ENCODE results near the gene PIGC. TPM values are rescaled to one million over a fixed set of nuclear protein-coding genes. Genes with fewer than 3 reads are reported as not detected.

The PIGC gene
- total RNA-seq, 4 donors from 2014 or later, result 23.3 to 26.3 (median 25.8) TPM

- Histone ChIP-seq H3K27ac (no peak overlapping the region), H3K36me3 (no peaks in the 10 kb centered on the region), H3K4me1 (peaks cover 0 to 10% (median 0%) of the 10 kb centered on the region in 3 donors), H3K4me3 (no peak overlapping the region), H3K9me3 (no peaks in the 10 kb centered on the region), H3K27me3 (no peaks in the 10 kb centered on the region)
- no peak for ATAC-seq
- WGBS, 2 donors (ENCODE audit: low coverage in 1 of 2), result 82% methylated on average over 3 of the region's 3 CpGs; no CpG with 5 or more reads in 1 of the 2 donors
- no peak for TF ChIP-seq POLR2A (IDR thresholded peaks at IDR 0.05)
- TF ChIP-seq EP300 (IDR thresholded peaks at IDR 0.05), result no peak
- TF ChIP-seq, protein P1, sequence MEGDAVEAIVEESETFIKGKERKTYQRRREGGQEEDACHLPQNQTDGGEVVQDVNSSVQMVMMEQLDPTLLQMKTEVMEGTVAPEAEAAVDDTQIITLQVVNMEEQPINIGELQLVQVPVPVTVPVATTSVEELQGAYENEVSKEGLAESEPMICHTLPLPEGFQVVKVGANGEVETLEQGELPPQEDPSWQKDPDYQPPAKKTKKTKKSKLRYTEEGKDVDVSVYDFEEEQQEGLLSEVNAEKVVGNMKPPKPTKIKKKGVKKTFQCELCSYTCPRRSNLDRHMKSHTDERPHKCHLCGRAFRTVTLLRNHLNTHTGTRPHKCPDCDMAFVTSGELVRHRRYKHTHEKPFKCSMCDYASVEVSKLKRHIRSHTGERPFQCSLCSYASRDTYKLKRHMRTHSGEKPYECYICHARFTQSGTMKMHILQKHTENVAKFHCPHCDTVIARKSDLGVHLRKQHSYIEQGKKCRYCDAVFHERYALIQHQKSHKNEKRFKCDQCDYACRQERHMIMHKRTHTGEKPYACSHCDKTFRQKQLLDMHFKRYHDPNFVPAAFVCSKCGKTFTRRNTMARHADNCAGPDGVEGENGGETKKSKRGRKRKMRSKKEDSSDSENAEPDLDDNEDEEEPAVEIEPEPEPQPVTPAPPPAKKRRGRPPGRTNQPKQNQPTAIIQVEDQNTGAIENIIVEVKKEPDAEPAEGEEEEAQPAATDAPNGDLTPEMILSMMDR (IDR thresholded peaks at IDR 0.05), result no peak
- TF ChIP-seq POLR2AphosphoS5 (IDR thresholded peaks at IDR 0.05), result no peak
Measured at GRCh38 chr1:172469717-172470116, 25.8 kb upstream of the PIGC start.

DNA sequence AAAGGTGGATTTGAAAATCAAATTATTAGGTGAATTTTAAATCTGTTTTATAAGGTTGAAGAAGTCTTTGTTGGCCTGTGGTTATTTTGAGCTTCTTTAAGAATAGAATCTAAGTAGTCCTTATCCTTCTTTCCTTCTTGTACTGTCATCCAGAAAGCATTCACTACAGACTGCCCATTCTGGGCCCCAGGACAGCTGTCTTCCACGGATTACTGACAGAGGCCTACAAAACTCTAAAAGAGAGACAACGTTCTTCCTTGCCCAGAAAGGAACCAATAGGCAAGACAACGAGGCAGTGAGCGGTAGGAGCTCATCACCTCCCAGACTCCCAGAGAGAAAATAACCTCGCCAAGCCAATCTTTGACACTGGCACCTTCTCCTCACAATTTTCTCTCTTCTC is 24.4 kb upstream of the PIGC start:
- Histone ChIP-seq H3K36me3 (no peaks in the 10 kb centered on the region), H3K9me3 (no peaks in the 10 kb centered on the region), H3K4me1 (peaks cover 0 to under 1% (median 0%) of the 10 kb centered on the region in 3 donors), H3K4me3 (no peak overlapping the region), H3K27ac (no peak overlapping the region), H3K27me3 (no peaks in the 10 kb centered on the region)
- no peak for ATAC-seq
- no peak for TF ChIP-seq POLR2AphosphoS5 (IDR thresholded peaks at IDR 0.05)
- TF ChIP-seq EP300 (IDR thresholded peaks at IDR 0.05), result no peak
- no peak for TF ChIP-seq POLR2A (IDR thresholded peaks at IDR 0.05)
- TF ChIP-seq, protein P1 (IDR thresholded peaks at IDR 0.05), result no peak
- 86 to 90% methylated on average over 3 to 5 of the region's 5 CpGs for WGBS, 2 donors (ENCODE audit: low coverage in 1 of 2)

GRCh38 chr1:172467446-172467845 is 23.6 kb upstream of the PIGC start:
- 48 to 80% methylated on average over 3 of the region's 3 CpGs for WGBS, 2 donors (ENCODE audit: low coverage in 1 of 2)
- Histone ChIP-seq H3K27ac (no peak overlapping the region), H3K4me1 (no peaks in the 10 kb centered on the region), H3K4me3 (no peak overlapping the region), H3K9me3 (no peaks in the 10 kb centered on the region), H3K27me3 (no peaks in the 10 kb centered on the region), H3K36me3 (no peaks in the 10 kb centered on the region)
- no peak for TF ChIP-seq EP300 (IDR thresholded peaks at IDR 0.05)
- no peak for TF ChIP-seq POLR2A (IDR thresholded peaks at IDR 0.05)
- TF ChIP-seq, protein P1 (IDR thresholded peaks at IDR 0.05), result no peak
- no peak for TF ChIP-seq POLR2AphosphoS5 (IDR thresholded peaks at IDR 0.05)
- no peak for ATAC-seq

DNA sequence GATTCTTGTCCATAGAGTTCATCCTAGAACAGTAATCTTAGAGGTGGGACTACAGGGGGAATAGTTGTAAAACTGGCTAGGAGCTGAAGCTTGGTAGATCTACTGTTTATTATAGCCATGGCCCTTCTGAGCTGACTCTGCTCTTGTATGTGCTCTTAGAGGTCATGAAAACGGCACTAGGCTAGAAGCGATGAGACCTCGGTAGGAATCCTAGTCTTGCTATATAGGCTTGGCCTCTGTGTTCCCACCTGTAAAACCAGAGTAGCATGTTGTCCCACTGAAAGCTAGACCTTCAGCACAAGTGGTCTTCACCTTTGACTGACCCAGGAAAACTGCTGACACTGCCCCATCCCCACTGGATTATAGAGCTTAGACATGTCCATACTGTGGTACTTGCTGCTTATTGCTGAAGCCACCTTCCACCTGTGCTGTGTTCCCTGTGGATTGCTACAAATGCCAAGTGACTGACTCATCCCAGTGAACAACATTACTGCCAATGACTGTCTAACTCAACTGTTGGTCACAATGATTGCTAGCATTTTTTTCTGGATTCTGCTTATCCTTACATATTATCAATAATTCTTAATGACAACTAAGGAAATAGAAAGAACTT is 23.0 kb upstream of the PIGC start:
- Histone ChIP-seq H3K4me1 (no peaks in the 10 kb centered on the region), H3K9me3 (no peaks in the 10 kb centered on the region), H3K4me3 (no peak overlapping the region), H3K36me3 (no peaks in the 10 kb centered on the region), H3K27ac (no peak overlapping the region), H3K27me3 (no peaks in the 10 kb centered on the region)
- WGBS, 2 donors (ENCODE audit: low coverage in 1 of 2), result 94 to 100% methylated on average over 3 of the region's 3 CpGs
- no peak for ATAC-seq
- no peak for TF ChIP-seq POLR2A (IDR thresholded peaks at IDR 0.05)
- TF ChIP-seq, protein P1 (IDR thresholded peaks at IDR 0.05), result no peak
- TF ChIP-seq EP300 (IDR thresholded peaks at IDR 0.05), result no peak
- no peak for TF ChIP-seq POLR2AphosphoS5 (IDR thresholded peaks at IDR 0.05)

DNA sequence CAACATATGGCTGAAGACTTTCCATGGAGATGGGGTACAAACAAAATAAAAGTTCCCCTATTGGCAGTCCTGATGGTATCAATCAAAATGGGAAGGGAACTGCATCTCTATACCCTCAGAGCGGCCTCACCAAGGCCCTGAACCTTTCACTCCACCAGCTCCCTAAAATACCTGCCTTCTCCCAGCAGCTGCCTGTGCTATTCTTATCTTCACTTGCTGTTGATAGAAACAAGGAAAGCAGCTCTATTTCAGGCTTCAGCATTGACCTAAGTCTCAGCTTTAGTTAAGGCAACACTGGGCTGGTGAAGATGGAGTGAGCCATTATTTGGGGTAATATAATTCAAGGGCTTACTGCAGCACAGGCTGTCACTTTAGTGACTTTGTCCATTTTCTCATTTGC is 21.7 kb upstream of the PIGC start:
- WGBS, 2 donors (ENCODE audit: low coverage in 1 of 2), result 86 to 87% methylated on average over 1 of the region's 1 CpG
- Histone ChIP-seq H3K36me3 (no peaks in the 10 kb centered on the region), H3K4me1 (no peaks in the 10 kb centered on the region), H3K9me3 (no peaks in the 10 kb centered on the region), H3K4me3 (no peak overlapping the region), H3K27me3 (no peaks in the 10 kb centered on the region), H3K27ac (no peak overlapping the region)
- TF ChIP-seq, protein P1 (IDR thresholded peaks at IDR 0.05), result no peak
- TF ChIP-seq EP300 (IDR thresholded peaks at IDR 0.05), result no peak
- TF ChIP-seq POLR2A (IDR thresholded peaks at IDR 0.05), result no peak
- TF ChIP-seq POLR2AphosphoS5 (IDR thresholded peaks at IDR 0.05), result no peak
- ATAC-seq, result no peak

All from gastroesophageal sphincter (tissue), 4 donors.